Upper lobe of left lung (tissue), 6 donors: Measurements from ENCODE around the gene XPR1. TPM values are rescaled to one million over a fixed set of nuclear protein-coding genes. Genes with fewer than 3 reads are reported as not detected.

Source experiments
- ATAC-seq, 2 donors: fragments of 200-7000 bp; cut with Tn5 transposase; one replicate each; pipeline ENCODE4 v1.9.1; 2022; ENCODE audit warnings: mild to moderate bottlenecking in 2 of 2, moderate library complexity in 2 of 2; ENCODE audit not compliant: low FRiP score in 2 of 2
- DNase-seq, 2 donors: peaks; one replicate each; pipeline ENCODE4 v3.0.0-alpha.2; 2019 to 2020
- H3K27ac ChIP-seq, 4 donors: fragments of 200-600 bp; sonication (generic); one replicate each; pipeline ENCODE4 v1.5.1; 2016 to 2019
- H3K27me3 ChIP-seq, 4 donors: fragments of 200-600 bp; sonication (generic); one replicate each; pipeline ENCODE4 v1.5.1; 2017 to 2019
- H3K36me3 ChIP-seq, 4 donors: fragments of 200-600 bp; sonication (generic); one replicate each; pipeline ENCODE4 v1.5.1; 2016 to 2019
- H3K4me1 ChIP-seq, 4 donors: fragments of 200-600 bp; sonication (generic); one replicate each; pipeline ENCODE4 v1.5.1; 2018 to 2019
- H3K4me3 ChIP-seq, 4 donors: fragments of 200-600 bp; sonication (generic); one replicate each; pipeline ENCODE4 v1.5.1; 2017 to 2019; ENCODE audit warnings: mild to moderate bottlenecking in 2 of 4, moderate library complexity in 1 of 4
- H3K9me3 ChIP-seq, 4 donors: fragments of 200-600 bp; sonication (generic); one replicate each; pipeline ENCODE4 v1.5.1; 2018 to 2019
- CTCF ChIP-seq, 6 experiments: fragments of 450-650 bp in 4 of 6; fragments of 200-600 bp in 2 of 6; sonication (generic) in 2 of 6; IDR thresholded peaks; one replicate each; pipeline ENCODE4 v1.5.1; 2016 to 2019; ENCODE audit warnings: antibody characterized with exemption in 6 of 6
- EP300 ChIP-seq, 4 donors: sonication (generic); formaldehyde crosslinking; IDR thresholded peaks; one replicate each; pipeline ENCODE4 v1.5.1; 2017; ENCODE audit warnings: antibody characterized with exemption in 4 of 4, control low read depth in 2 of 4
- POLR2A ChIP-seq, 4 donors: fragments of 450-650 bp; IDR thresholded peaks; one replicate each; pipeline ENCODE4 v1.5.1; 2016 to 2017; ENCODE audit warnings: antibody characterized with exemption in 4 of 4, mild to moderate bottlenecking in 2 of 4
- POLR2AphosphoS5 ChIP-seq, 2 donors: sonication (generic); formaldehyde crosslinking; IDR thresholded peaks; one replicate each; pipeline ENCODE4 v1.5.1; 2017; ENCODE audit warnings: antibody characterized with exemption in 2 of 2
- WGBS, 2 donors: methylation state at CpG; one replicate each; pipeline ENCODE4 v1.1.5; 2017 to 2018; 5-methylcytosine and 5-hydroxymethylcytosine counted together
- total RNA-seq, 6 donors: library from RNA; depleted of rRNA in 4 of 6; stranded (reverse); fragments of >200 nt in 4 of 6; gene quantifications; one replicate each; pipeline versions ENCODE4 v1.1.0 to v1.2.1, GENCODE V29; 2016 to 2021
- donor health status: DM: no; HTN: no; CAD: no; lungs with moderate emphysema.
- donor health status: DM: no; HTN: yes; CAD: no; lungs with severe emphysema.

The XPR1 gene
- total RNA-seq, 6 donors from 2014 or later: 21.3 to 30.2 (median 25.3) TPM

- no peak overlapping the region for H3K4me3 ChIP-seq
- 88 to 93% methylated on average over 3 of the region's 3 CpGs for WGBS, 2 donors
- H3K9me3 ChIP-seq: no peaks in the 10 kb centered on the region
- TF ChIP-seq EP300 (IDR thresholded peaks at IDR 0.05) (no peak), CTCF (IDR thresholded peaks at IDR 0.05) (no peak), POLR2AphosphoS5 (IDR thresholded peaks at IDR 0.05) (no peak), POLR2A (IDR thresholded peaks at IDR 0.05) (no peak)
- no peaks in the 10 kb centered on the region for H3K27me3 ChIP-seq
- no peak overlapping the region for H3K27ac ChIP-seq
- no peak for DNase-seq
- peaks cover 0 to 5% (median 0%) of the 10 kb centered on the region in 4 donors for H3K36me3 ChIP-seq
- no peak for ATAC-seq
- peaks cover 0 to 5% (median 0%) of the 10 kb centered on the region in 4 donors for H3K4me1 ChIP-seq
Observed at GRCh38 chr1:180929389-180929788, 297.6 kb downstream of the XPR1 start.

DNA sequence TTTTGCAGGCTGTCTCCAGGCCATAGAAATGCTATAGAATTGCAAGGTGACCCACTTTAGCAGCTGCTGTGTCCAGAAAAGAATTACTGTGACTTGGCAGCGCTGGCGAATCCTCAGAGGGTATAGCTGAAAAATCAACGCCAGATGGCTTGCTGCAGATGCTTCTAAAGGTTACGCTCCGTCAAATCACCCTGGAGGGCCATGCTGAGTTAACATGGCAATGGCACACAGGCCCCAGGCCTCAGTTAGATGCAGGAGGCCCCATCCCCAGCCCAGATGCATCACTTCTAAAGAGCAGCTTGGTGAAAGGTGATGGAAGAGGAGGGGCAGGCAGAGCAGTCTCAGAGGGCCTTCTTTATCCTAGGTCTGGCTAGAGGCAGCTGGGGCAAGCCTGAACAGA is 298.9 kb downstream of the XPR1 start:
- Histone ChIP-seq H3K27ac (no peak overlapping the region), H3K9me3 (no peaks in the 10 kb centered on the region), H3K27me3 (no peaks in the 10 kb centered on the region), H3K4me3 (no peak overlapping the region), H3K4me1 (peaks cover 0 to 5% (median 0%) of the 10 kb centered on the region in 4 donors), H3K36me3 (peaks cover 0 to 11% (median 0%) of the 10 kb centered on the region in 4 donors)
- TF ChIP-seq CTCF (IDR thresholded peaks at IDR 0.05) (no peak), EP300 (IDR thresholded peaks at IDR 0.05) (no peak), POLR2AphosphoS5 (IDR thresholded peaks at IDR 0.05) (no peak), POLR2A (IDR thresholded peaks at IDR 0.05) (no peak)
- ATAC-seq: no peak
- DNase-seq: no peak
- 83 to 95% methylated on average over 3 to 5 of the region's 5 CpGs for WGBS, 2 donors

DNA sequence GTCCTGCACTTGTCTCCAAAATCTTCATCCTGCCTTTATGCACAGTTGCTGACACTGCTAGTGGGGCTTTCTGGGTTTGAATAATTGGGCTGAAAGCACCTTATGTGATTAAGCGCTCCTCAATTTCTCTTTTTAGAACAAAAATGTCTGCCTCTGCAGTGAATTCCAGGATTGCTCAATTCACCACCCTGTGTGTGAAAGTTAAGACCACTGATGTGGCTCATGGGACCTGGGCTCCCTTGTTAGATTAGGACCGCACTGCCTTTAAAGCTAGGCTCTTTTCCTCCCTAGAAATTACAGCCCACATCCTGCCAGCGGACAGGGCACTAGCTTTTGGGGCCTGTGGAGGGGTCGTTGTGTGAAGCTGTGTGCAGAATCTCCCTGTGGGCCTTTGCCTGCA is 299.7 kb downstream of the XPR1 start:
- no peak for TF ChIP-seq CTCF (IDR thresholded peaks at IDR 0.05)
- no peak for TF ChIP-seq POLR2AphosphoS5 (IDR thresholded peaks at IDR 0.05)
- TF ChIP-seq EP300 (IDR thresholded peaks at IDR 0.05): no peak
- no peak for TF ChIP-seq POLR2A (IDR thresholded peaks at IDR 0.05)
- Histone ChIP-seq H3K9me3 (no peaks in the 10 kb centered on the region), H3K27ac (no peak overlapping the region), H3K4me3 (no peak overlapping the region), H3K36me3 (peaks cover 0 to 19% (median 0%) of the 10 kb centered on the region in 4 donors), H3K27me3 (no peaks in the 10 kb centered on the region), H3K4me1 (no peaks in the 10 kb centered on the region)
- 92 to 93% methylated on average over 4 of the region's 4 CpGs for WGBS, 2 donors
- DNase-seq: no peak
- ATAC-seq: no peak

DNA sequence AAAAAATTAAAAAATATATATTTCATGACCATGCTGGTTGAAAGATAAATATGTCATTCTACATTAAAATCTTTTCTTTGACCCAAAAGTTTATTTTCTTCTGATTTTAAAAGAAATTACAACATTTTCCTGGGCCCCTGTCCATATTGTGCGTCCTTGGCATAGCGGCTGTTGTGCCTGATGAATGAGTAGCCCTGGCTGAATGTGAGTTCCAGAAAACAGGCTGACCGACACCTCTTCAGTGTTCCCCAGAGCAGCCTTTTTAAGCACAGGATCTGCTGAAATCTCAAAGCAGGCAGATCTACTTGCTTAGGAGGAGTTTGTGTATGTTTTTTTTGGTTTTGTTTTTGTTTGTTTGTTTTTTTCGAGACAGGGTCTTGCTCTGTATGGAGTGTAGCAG is 300.6 kb downstream of the XPR1 start:
- no peaks in the 10 kb centered on the region for H3K27me3 ChIP-seq
- peaks cover 0 to 22% (median under 1%) of the 10 kb centered on the region in 4 donors for H3K36me3 ChIP-seq
- no peak overlapping the region for H3K27ac ChIP-seq
- H3K9me3 ChIP-seq: no peaks in the 10 kb centered on the region
- 82 to 83% methylated on average over 4 of the region's 4 CpGs for WGBS, 2 donors
- DNase-seq (no peak), ATAC-seq (no peak)
- TF ChIP-seq POLR2AphosphoS5 (IDR thresholded peaks at IDR 0.05) (no peak), CTCF (IDR thresholded peaks at IDR 0.05) (no peak), EP300 (IDR thresholded peaks at IDR 0.05) (no peak), POLR2A (IDR thresholded peaks at IDR 0.05) (no peak)
- H3K4me3 ChIP-seq: no peak overlapping the region
- no peaks in the 10 kb centered on the region for H3K4me1 ChIP-seq

DNA sequence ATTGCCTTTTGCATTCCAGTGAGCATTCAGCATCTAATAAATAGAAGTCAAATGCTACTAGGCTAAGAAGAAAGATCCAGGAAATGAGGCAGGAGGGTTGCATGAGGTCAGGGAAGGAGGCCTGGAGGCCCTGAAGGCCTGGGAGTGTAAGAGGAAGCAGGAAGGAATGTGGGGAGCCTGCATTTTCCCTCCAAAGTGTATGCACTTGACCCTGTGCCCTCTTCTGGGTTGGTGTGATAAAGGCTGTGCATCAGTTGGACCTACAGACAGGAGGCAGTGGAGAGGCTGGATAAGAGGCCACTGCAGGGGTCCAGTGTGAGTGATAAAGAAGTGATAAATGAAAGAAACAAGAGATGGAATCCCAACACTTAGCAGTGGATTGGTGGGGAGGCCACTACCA is 301.3 kb downstream of the XPR1 start:
- no peak for TF ChIP-seq CTCF (IDR thresholded peaks at IDR 0.05)
- TF ChIP-seq POLR2AphosphoS5 (IDR thresholded peaks at IDR 0.05): no peak
- no peak for TF ChIP-seq POLR2A (IDR thresholded peaks at IDR 0.05)
- ATAC-seq (no peak), DNase-seq (no peak)
- Histone ChIP-seq H3K27ac (no peak overlapping the region), H3K4me1 (no peaks in the 10 kb centered on the region), H3K9me3 (no peaks in the 10 kb centered on the region), H3K36me3 (peaks cover 0 to 25% (median 3%) of the 10 kb centered on the region in 4 donors), H3K27me3 (no peaks in the 10 kb centered on the region), H3K4me3 (no peak overlapping the region)
